VCaP (cell line): Measurements from ENCODE around the gene NVL.
A peak's percentile ranks its signal among the peaks of the same experiment; 100 is the strongest.

Experiments used
- H3K27ac ChIP-seq: fragments of 450-650 bp; 2 replicates; pipeline ENCODE4 v1.5.1; 2017
- TF ChIP-seq, protein P1 (sequence below): fragments of 450-650 bp; conservative IDR thresholded peaks from 2 replicates; pipeline ENCODE4 v1.5.1; 2017; ENCODE audit warnings: mild to moderate bottlenecking, moderate library complexity

Gene NVL

DNA sequence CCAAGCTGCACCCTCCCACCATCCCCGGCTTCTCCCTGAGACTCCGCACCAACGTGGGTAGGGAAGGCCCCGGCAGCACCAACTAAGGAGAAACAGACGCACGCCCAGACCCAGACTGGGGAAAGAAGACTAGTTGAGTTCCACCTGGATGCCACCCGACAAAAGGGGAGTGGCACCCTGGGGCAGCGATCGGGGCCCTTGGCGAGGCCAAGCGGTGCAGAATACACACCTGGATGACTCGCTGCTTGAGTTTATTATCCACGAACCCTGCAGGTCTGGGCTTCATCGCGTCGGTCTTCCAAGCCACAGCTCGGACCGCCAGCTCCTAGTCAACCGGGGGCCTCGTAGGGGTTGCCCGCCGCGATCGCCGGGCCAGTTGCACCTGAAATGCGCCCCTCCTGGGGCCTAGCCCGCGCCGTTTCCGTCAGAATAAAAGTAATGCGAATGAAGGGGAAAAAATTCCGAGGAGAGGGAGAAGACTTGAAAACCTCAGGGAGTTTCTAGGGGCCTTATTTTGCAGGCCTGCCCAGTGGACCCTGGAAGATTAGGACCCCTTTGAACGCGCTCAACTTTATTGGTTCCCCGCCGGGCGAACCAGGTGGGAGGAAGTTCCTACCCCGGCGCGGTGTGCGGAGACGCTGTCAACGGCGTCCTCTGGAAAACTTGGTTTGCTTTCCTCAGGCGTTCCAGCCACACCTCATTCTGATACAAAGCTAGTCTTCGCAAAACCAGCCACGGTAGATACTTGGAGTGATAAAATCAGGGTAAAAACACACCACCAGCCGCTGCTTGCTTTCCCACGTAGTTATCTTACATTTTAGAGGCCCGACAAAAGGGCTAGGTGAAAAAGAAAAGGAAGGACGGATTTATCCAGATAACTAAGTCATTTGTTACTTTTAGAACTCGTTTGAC, at the start of gene NVL:
Gene NVL, minus strand, starts transcription at position 331 of the 912 bp plus-strand sequence. Its CDS starts 45 bp downstream, at position 286.
- peak within 1 kb of the TSS; percentile 98 for H3K27ac ChIP-seq
- TF ChIP-seq, protein P1, sequence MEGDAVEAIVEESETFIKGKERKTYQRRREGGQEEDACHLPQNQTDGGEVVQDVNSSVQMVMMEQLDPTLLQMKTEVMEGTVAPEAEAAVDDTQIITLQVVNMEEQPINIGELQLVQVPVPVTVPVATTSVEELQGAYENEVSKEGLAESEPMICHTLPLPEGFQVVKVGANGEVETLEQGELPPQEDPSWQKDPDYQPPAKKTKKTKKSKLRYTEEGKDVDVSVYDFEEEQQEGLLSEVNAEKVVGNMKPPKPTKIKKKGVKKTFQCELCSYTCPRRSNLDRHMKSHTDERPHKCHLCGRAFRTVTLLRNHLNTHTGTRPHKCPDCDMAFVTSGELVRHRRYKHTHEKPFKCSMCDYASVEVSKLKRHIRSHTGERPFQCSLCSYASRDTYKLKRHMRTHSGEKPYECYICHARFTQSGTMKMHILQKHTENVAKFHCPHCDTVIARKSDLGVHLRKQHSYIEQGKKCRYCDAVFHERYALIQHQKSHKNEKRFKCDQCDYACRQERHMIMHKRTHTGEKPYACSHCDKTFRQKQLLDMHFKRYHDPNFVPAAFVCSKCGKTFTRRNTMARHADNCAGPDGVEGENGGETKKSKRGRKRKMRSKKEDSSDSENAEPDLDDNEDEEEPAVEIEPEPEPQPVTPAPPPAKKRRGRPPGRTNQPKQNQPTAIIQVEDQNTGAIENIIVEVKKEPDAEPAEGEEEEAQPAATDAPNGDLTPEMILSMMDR: no peak

DNA sequence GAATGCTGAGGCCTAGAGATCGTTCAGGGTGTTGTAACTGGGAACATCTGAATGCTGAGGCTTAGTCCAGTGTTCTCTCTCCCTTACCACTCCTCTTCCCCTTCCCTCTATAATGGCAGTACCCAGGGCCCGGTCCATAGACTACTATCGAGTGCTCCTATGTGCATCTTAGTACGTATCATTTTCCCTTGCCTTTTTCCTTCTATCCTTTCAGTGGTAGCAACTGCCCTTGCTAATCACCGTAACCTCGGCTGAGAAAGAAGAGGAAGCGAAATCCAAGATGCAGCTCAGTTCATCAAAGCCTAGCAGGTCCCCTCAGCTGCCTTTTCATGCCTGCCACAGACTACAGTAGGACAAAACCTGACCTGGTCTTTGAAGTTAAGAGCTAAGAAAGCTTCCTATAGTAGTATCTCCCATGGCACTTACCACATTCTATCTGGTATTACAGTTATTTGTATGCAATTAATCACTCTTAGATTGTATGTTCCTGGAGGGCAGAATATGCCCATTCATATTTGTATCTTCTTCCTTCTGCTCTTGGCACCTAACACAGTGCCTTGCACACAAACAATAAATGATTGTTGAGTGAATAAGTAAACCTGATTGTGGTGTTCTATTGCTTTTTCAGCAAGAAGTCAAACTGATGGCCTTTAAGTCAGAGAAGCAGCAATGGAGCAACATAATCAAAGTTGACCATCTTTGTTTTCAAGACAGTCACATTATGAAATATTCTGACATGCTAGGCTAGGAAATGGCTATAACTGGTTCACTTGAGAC, 49.1 kb upstream of the NVL start:
- no peak overlapping the region for H3K27ac ChIP-seq

DNA sequence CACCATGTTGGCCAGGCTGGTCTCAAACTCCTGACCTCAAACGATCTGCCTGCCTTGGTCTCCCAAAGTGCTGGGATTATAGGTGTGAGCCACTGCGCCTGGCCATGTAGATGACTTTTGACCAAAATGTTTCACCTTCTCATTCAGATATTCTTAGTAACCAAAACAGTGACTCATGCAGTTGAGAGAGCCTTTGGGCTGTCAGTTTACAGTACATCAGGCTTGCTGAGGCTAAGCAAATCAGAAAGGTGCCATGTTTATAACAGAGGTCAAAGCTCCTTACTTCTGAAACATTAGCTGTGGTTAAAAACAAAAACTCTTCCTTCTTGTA, 47.7 kb upstream of the NVL start:
- TF ChIP-seq, protein P1: no peak
- no peak overlapping the region for H3K27ac ChIP-seq

More for the DNA sequence above, 49.1 kb upstream of the NVL start:
- TF ChIP-seq, protein P1: no peak

DNA sequence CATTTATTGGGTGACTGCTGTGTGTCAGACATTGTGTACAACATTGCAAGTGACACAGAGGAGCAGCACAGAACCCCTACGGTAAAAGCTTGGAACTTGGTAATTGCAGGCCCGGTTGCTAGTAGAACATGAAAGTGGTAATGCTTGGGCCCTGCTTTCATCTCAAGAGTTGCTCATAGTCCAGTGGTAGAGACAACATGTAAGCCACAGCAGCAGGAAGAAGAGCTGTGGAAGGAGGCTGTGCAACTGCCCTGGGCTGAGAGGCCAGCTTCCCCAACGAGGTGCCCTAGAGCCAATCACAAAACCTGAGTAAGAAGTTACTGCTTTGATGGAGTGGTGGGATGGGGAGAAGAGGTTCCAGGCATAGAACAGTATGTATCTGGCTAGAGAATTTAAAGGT, 45.1 kb upstream of the NVL start:
- no peak overlapping the region for H3K27ac ChIP-seq
- TF ChIP-seq, protein P1: no peak

DNA sequence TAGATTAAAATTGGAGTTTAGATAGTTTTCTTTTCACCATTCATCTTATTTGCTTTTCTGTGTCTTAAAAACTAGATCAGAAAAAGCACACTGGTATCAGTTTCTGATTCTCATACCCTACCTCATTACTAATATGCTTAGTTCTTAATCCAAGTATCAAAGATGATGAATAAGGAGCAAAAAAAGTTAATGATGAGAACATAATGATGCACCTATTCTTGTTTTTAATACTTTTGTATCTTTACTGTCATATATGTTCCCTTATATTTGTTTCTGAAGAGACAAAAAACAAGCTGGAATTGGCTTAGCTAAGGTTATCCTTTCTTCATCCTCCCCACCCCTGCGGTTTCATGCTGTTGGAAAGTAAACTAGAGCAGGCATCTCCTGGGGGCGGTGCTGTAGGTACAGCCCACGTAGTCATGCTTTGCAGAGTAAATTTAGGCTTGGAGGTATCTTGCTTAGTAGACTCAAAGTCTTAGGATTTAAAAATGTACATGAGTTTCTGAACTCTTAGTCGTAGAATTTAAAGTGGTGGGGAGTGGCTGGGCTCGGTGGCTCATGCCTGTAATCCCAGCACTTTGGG, 43.1 kb upstream of the NVL start:
- TF ChIP-seq, protein P1: no peak
- H3K27ac ChIP-seq: no peak overlapping the region

DNA sequence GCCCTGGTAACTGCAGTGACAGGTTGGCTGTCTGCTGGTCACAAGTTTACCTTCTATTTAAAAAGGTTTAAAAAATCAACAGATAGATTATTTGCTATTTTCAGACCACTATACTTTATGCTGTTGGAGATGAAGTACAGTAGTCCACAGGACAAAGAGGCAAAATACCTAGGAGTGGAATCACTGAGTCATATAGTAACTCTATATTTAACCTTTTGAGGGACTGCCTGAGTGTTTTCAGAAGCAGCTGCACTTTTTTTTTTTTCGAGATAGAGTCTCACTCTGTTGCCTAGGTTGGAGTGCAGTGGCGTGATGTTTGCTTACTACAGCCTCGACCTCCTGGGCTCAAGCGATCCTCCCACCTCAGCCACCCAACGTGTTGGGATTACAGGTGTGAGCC, 38.4 kb upstream of the NVL start:
- TF ChIP-seq, protein P1: no peak
- H3K27ac ChIP-seq: no peak overlapping the region

DNA sequence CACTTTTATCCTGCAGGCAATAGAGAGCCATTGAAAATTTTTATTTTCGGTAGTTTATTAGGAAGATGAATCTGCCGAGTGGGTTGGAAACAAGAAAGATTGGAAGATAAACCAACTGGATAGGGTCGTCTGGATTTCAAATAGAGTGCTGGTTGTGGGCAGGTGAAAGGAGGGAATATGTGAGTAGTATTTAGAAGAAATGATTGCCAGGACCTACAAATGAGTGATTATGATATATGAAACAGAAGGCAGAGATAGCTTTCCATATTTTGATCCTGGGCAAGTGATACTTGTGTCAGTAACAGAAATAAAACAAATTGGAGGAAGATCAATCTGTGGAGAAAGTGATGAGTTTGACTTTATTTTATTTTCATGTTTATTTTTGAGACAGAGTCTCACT, 29.2 kb upstream of the NVL start:
- TF ChIP-seq, protein P1: no peak
- H3K27ac ChIP-seq: no peak overlapping the region
